Pancreas (tissue), 10 donors: ENCODE results near the gene KANTR. TPM values are rescaled to one million over a fixed set of nuclear protein-coding genes. Genes with fewer than 3 reads are reported as not detected.

Source experiments
- ATAC-seq, 4 donors: fragments of 200-7000 bp; cut with Tn5 transposase; one replicate each; pipeline versions ENCODE4 v1.8.0 to v1.9.1; 2020; ENCODE audit warnings: mild to moderate bottlenecking in 4 of 4, moderate library complexity in 4 of 4
- DNase-seq, 6 donors: peaks; one replicate each; pipeline ENCODE4 v3.0.0-alpha.2; 2020
- FAIRE-seq: peaks from 2 replicates; lab custom pipeline; 2012; peaks lifted over from hg19 to GRCh38; lab: Jason Lieb, UNC
- H3K27ac ChIP-seq, 4 donors: fragments of 200-600 bp; sonication (generic); 1 replicate in 3 of 4; 2 replicates in 1 of 4; pipeline versions ENCODE4 v1.5.0 to v1.8.0; 2020
- H3K27me3 ChIP-seq, 4 donors: fragments of 200-600 bp; one replicate each; pipeline ENCODE4 v1.8.0; 2021
- H3K36me3 ChIP-seq, 3 donors: fragments of 200-600 bp; sonication (generic) in 1 of 3; one replicate each; pipeline versions ENCODE4 v1.5.0 to v1.8.0; 2020 to 2021
- H3K4me1 ChIP-seq, 3 donors: fragments of 200-600 bp; one replicate each; pipeline ENCODE4 v1.8.0; 2021
- H3K4me3 ChIP-seq, 4 donors: fragments of 200-600 bp; sonication (generic) in 2 of 4; one replicate each; pipeline versions ENCODE4 v1.5.0 to v1.8.0; 2020 to 2021
- H3K9me3 ChIP-seq, 4 donors: fragments of 200-600 bp; one replicate each; pipeline ENCODE4 v1.8.0; 2021
- CTCF ChIP-seq, 4 donors: fragments of 200-600 bp; sonication (generic) in 3 of 4; IDR thresholded peaks; one replicate each; pipeline versions ENCODE4 v1.5.0 to v1.8.0; 2021; ENCODE audit warnings: antibody characterized with exemption in 4 of 4
- WGBS, 2 donors: extraction: QIAGEN DNeasy Blood & Tissue Kit; methylation state at CpG; one replicate each; pipeline ENCODE4 v1.1.7; 2013; 5-methylcytosine and 5-hydroxymethylcytosine counted together
- intact Hi-C, 3 donors: fragments of 100-400 bp; cut with DNase I; formaldehyde crosslinking; loops; one replicate each; pipeline versions ENCODE4 v1.11.1 to v1.14.2; 2022
- polyA plus RNA-seq, 2 donors: library from polyadenylated mRNA; stranded (reverse); fragments of 200-250 nt; gene quantifications; one replicate each; pipeline ENCODE4 v1.2.3, GENCODE V29; 2013
- total RNA-seq, 6 donors: library from RNA; stranded (reverse); fragmentation: NEBNext Ultra II Directional in 4 of 6; extraction: Animal tissue kit (Norgen Biotek cat#: 25700) in 4 of 6; gene quantifications; one replicate each; pipeline versions ENCODE4 v1.2.1 to v1.2.4, GENCODE V29; 2021 to 2023
- donor health status: healthy with polysubstance abuse.
- donor health status: DM: no; HTN: no; CAD: no; lungs with moderate emphysema.
- donor health status: DM: no; HTN: no; CAD: no.
- donor health status: control.
- donor health status: control.
- donor health status: Bipolar disorder and iron deficiency.
- donor health status: DM: yes; HTN: yes; CAD: no.
- donor health status: DM: no; HTN: no; CAD: no.
- donor health status: DM: no; HTN: no; CAD: no.
- donor health status: DM: yes; HTN: yes; CAD: no.

KANTR gene
- total and polyA plus RNA-seq, 8 donors, result 2.4 to 10.8 (median 5.2) TPM

DNA sequence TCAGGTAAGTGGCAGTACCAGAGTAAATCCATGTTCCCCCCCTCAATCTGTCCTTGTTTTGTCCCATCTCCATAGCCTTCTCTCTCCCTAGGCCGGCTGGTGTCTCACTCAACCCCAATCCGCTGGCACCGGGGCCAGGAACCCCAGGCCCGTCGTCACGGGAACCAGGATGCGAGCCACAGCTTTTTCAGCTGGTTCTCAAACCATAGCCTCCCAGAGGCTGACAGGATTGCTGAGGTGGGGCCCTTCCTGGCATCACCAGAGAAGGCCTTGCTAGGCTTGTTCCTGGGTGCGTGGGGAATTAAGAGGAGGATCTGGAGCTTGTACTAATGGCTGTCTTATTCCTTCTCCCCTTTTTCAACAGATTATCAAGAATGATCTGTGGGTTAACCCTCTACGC lies 9.1 kb upstream of the KANTR start:
- FAIRE-seq (no peak), ATAC-seq (no peak), DNase-seq (no peak)
- no peaks in the 10 kb centered on the region for H3K9me3 ChIP-seq
- H3K27ac ChIP-seq, result no peak overlapping the region
- intact Hi-C loops, result no loop called here
- 69 to 72% methylated on average over 9 of the region's 9 CpGs for WGBS, 2 donors
- no peaks in the 10 kb centered on the region for H3K36me3 ChIP-seq
- peaks cover 0 to 5% (median 0%) of the 10 kb centered on the region in 4 donors for H3K27me3 ChIP-seq
- H3K4me3 ChIP-seq, result no peak overlapping the region
- TF ChIP-seq CTCF (IDR thresholded peaks at IDR 0.05), result no peak
- H3K4me1 ChIP-seq, result no peaks in the 10 kb centered on the region

DNA sequence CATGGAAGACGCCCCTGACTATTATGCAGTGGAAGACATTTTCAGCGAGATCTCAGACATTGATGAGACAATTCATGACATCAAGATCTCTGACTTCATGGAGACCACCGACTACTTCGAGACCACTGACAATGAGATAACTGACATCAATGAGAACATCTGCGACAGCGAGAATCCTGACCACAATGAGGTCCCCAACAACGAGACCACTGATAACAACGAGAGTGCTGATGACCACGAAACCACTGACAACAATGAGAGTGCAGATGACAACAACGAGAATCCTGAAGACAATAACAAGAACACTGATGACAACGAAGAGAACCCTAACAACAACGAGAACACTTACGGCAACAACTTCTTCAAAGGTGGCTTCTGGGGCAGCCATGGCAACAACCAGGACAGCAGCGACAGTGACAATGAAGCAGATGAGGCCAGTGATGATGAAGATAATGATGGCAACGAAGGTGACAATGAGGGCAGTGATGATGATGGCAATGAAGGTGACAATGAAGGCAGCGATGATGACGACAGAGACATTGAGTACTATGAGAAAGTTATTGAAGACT lies 8.2 kb upstream of the KANTR start:
- H3K9me3 ChIP-seq, result no peaks in the 10 kb centered on the region
- H3K27me3 ChIP-seq, result peaks cover 0 to 5% (median 0%) of the 10 kb centered on the region in 4 donors
- H3K4me1 ChIP-seq, result no peaks in the 10 kb centered on the region
- 71 to 74% methylated on average over 17 of the region's 17 CpGs for WGBS, 2 donors
- DNase-seq (no peak), FAIRE-seq (no peak), ATAC-seq (no peak)
- intact Hi-C loops, result no loop called here
- no peak overlapping the region for H3K27ac ChIP-seq
- TF ChIP-seq CTCF (IDR thresholded peaks at IDR 0.05), result no peak
- no peak overlapping the region for H3K4me3 ChIP-seq
- no peaks in the 10 kb centered on the region for H3K36me3 ChIP-seq

DNA sequence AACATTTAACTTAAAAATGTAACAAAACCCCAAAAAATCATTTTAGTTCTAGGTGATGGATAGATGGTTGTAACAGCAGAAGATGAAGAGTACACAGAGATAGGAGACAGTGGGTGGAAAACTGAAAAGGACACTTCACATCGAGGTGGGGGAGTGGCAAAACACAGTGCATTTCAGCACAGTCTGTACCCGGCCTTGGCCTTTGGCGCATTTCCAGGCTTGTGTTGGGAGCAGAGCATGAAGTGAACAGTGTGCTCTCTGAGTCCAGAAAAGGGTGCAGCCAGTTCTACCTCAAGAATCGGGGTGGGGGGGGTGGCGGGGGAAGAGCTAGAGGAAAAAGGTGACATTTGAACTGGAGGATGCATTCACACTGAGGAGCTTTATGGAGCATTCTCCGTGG lies 7.5 kb upstream of the KANTR start:
- Histone ChIP-seq H3K9me3 (no peaks in the 10 kb centered on the region), H3K27me3 (peaks cover 0 to 5% (median 0%) of the 10 kb centered on the region in 4 donors), H3K4me1 (no peaks in the 10 kb centered on the region), H3K36me3 (no peaks in the 10 kb centered on the region), H3K4me3 (no peak overlapping the region), H3K27ac (no peak overlapping the region)
- ATAC-seq, result no peak
- WGBS, 2 donors, result 17 to 24% methylated on average over 6 of the region's 6 CpGs
- DNase-seq, result peak in 5 of 6 donors; percentile 39 to 83 (median 72)
- intact Hi-C loops, result no loop called here
- TF ChIP-seq CTCF (IDR thresholded peaks at IDR 0.05), result no peak
- FAIRE-seq, result no peak

- DNase-seq, result no peak
- TF ChIP-seq CTCF (IDR thresholded peaks at IDR 0.05), result no peak
- Histone ChIP-seq H3K4me3 (no peak overlapping the region), H3K27ac (no peak overlapping the region), H3K9me3 (no peaks in the 10 kb centered on the region), H3K4me1 (no peaks in the 10 kb centered on the region), H3K36me3 (no peaks in the 10 kb centered on the region), H3K27me3 (peaks cover 0 to 5% (median 0%) of the 10 kb centered on the region in 4 donors)
- no peak for ATAC-seq
- intact Hi-C loops, result no loop called here
- WGBS, 2 donors, result 59 to 68% methylated on average over 3 of the region's 3 CpGs
- no peak for FAIRE-seq
These were observed 6.5 kb upstream of the KANTR start for GRCh38 chrX:53087388-53087831.
